KBM-7 (cell line): ENCODE results near the gene RHBDL1.

Experiments
- DNase-seq: peaks from one replicate; pipeline ENCODE4 v3.0.0-alpha.2; 2015
- in situ Hi-C: fragments of 300-500 bp; cut with MboI; formaldehyde crosslinking; loops from 2 replicates; pipeline ENCODE4 v1.14.3; 2020; ENCODE audit warnings: low sequenced_read_pairs, low pct_unique_long_range_greater_than_20kb, mixed read lengths

Gene RHBDL1

GRCh38 chr16:651844-652243 is 23.6 kb upstream of the RHBDL1 start:
- in situ Hi-C loops = no loop called here
- DNase-seq = no peak

GRCh38 chr16:652454-653305 is 22.8 kb upstream of the RHBDL1 start:
- DNase-seq = no peak
- in situ Hi-C loops = no loop called here

GRCh38 chr16:654034-654433 is 21.4 kb upstream of the RHBDL1 start:
- in situ Hi-C loops = no loop called here
- DNase-seq = no peak

- no peak for DNase-seq
- in situ Hi-C loops = no loop called here
Observed at GRCh38 chr16:657487-657886, 18.0 kb upstream of the RHBDL1 start.

- DNase-seq = no peak
- in situ Hi-C loops = no loop called here
Observed at GRCh38 chr16:658679-659571, 16.5 kb upstream of the RHBDL1 start.

GRCh38 chr16:659618-660017 is 15.9 kb upstream of the RHBDL1 start:
- no peak for DNase-seq
- in situ Hi-C loops = no loop called here

GRCh38 chr16:660132-660458 is 15.4 kb upstream of the RHBDL1 start:
- no peak for DNase-seq
- in situ Hi-C loops = no loop called here

- no peak for DNase-seq
- in situ Hi-C loops = no loop called here
Observed at GRCh38 chr16:660459-661183, 14.8 kb upstream of the RHBDL1 start.

GRCh38 chr16:661184-661821 is 14.2 kb upstream of the RHBDL1 start:
- in situ Hi-C loops = no loop called here
- no peak for DNase-seq

GRCh38 chr16:662095-662494 is 13.4 kb upstream of the RHBDL1 start:
- in situ Hi-C loops = no loop called here
- DNase-seq = no peak

GRCh38 chr16:662597-662996 is 12.9 kb upstream of the RHBDL1 start:
- DNase-seq = no peak
- in situ Hi-C loops = no loop called here

- in situ Hi-C loops = no loop called here
- DNase-seq = no peak
Observed at GRCh38 chr16:666572-666971, 8.9 kb upstream of the RHBDL1 start.

GRCh38 chr16:667113-667779 is 8.2 kb upstream of the RHBDL1 start:
- in situ Hi-C loops = no loop called here
- no peak for DNase-seq

- DNase-seq = peak; percentile 87
- in situ Hi-C loops = no loop called here
Observed at GRCh38 chr16:667780-668518, 7.5 kb upstream of the RHBDL1 start, which contains the start of gene RHOT2. TSS of gene RHOT2 (plus strand) at chr16:668132. CDS start at chr16:668200, 68 bp downstream.

GRCh38 chr16:668519-669171 is 6.8 kb upstream of the RHBDL1 start:
- in situ Hi-C loops = no loop called here
- no peak for DNase-seq

GRCh38 chr16:669666-670065 is 5.8 kb upstream of the RHBDL1 start:
- no peak for DNase-seq
- in situ Hi-C loops = no loop called here

- in situ Hi-C loops = no loop called here
- DNase-seq = no peak
Observed at GRCh38 chr16:670485-671352, 4.8 kb upstream of the RHBDL1 start.
